Measurements from ENCODE around the gene TPST2. TPM values are rescaled to one million over a fixed set of nuclear protein-coding genes. Genes with fewer than 3 reads are reported as not detected.

Gene TPST2
- total and polyA plus RNA-seq, 10 of the 15 experiments (the other 5 are each of a cell fraction or from before 2014, with no cell fraction given), result 6.3 to 33.7 (median 28.4) TPM

- TF ChIP-seq CTCF (IDR thresholded peaks at IDR 0.05 in 2 of 3, conservative IDR thresholded peaks at IDR 0.05 in 1 of 3; ENCODE audit: control insufficient read depth in 2 of 3, extremely low read depth in 1 of 3, insufficient read depth in 1 of 3, low read depth in 3 of 3, low read length in 3 of 3), result no peak
- TF ChIP-seq NFIC (IDR thresholded peaks at IDR 0.05; ENCODE audit: low read depth, low read length), result no peak
- peak; percentile 58 to 93 for TF ChIP-seq SRF (IDR thresholded peaks at IDR 0.05; ENCODE audit: low read depth in 2 of 2, low read length in 2 of 2)
- TF ChIP-seq MLLT1 (IDR thresholded peaks at IDR 0.05), result no peak
- no peak for TF ChIP-seq FOS (IDR thresholded peaks at IDR 0.05; ENCODE audit: borderline replicate concordance, extremely low read depth, insufficient read length)
- TF ChIP-seq SKIL (IDR thresholded peaks at IDR 0.05; ENCODE audit: low read depth, poor library complexity, severe bottlenecking), result no peak
- TF ChIP-seq, protein P1, sequence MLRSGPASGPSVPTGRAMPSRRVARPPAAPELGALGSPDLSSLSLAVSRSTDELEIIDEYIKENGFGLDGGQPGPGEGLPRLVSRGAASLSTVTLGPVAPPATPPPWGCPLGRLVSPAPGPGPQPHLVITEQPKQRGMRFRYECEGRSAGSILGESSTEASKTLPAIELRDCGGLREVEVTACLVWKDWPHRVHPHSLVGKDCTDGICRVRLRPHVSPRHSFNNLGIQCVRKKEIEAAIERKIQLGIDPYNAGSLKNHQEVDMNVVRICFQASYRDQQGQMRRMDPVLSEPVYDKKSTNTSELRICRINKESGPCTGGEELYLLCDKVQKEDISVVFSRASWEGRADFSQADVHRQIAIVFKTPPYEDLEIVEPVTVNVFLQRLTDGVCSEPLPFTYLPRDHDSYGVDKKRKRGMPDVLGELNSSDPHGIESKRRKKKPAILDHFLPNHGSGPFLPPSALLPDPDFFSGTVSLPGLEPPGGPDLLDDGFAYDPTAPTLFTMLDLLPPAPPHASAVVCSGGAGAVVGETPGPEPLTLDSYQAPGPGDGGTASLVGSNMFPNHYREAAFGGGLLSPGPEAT (IDR thresholded peaks at IDR 0.05; ENCODE audit: low read depth), result peak; percentile 52
- peak; percentile 72; the same call in 1 of the 2 replicates for TF ChIP-seq ZNF217 (IDR thresholded peaks at IDR 0.05)
- no peak for TF ChIP-seq CEBPB (IDR thresholded peaks at IDR 0.05; ENCODE audit: borderline replicate concordance in 1 of 2, low read depth in 2 of 2, low read length in 2 of 2)
- TF ChIP-seq MXI1 (IDR thresholded peaks at IDR 0.05; ENCODE audit: low read depth, low read length), result peak; percentile 84; the same call in 1 of the 2 replicates
- TF ChIP-seq ZNF24 (IDR thresholded peaks at IDR 0.05), result no peak
- peak; percentile 66; the same call in 1 of the 2 replicates for TF ChIP-seq HDGF (IDR thresholded peaks at IDR 0.05)
- TF ChIP-seq NFYB (IDR thresholded peaks at IDR 0.05; ENCODE audit: insufficient read depth, low read depth, low read length), result no peak
- TF ChIP-seq HDAC6 (IDR thresholded peaks at IDR 0.05; ENCODE audit: unreplicated experiment), result no peak
- peak; percentile 75 for TF ChIP-seq SP1 (IDR thresholded peaks at IDR 0.05; ENCODE audit: low read depth, low read length)
- TF ChIP-seq YY1 (IDR thresholded peaks at IDR 0.05; ENCODE audit: low read depth, low read length), result peak; percentile 99
- peak; percentile 73 for TF ChIP-seq KLF5 (IDR thresholded peaks at IDR 0.05; ENCODE audit: partially characterized antibody)
- 0 out of 2 replicates have a peak, but pooled peaks have one; percentile 15 for TF ChIP-seq MTA2 (IDR thresholded peaks at IDR 0.05; ENCODE audit: low read depth)
- TF ChIP-seq EED (IDR thresholded peaks at IDR 0.05; ENCODE audit: low read depth), result peak; percentile 45; the same call in 1 of the 2 replicates
- 0 out of 2 replicates have a peak, but pooled peaks have one; percentile 8 for TF ChIP-seq RCOR1 (conservative IDR thresholded peaks at IDR 0.05; ENCODE audit: low read depth, low read length)
- TF ChIP-seq PML (IDR thresholded peaks at IDR 0.05; ENCODE audit: low read length), result peak; percentile 52; the same call in 1 of the 2 replicates
- TF ChIP-seq NR2C1 (IDR thresholded peaks at IDR 0.05), result peak; percentile 85
These were observed 106.2 kb downstream of the TPST2 start, which contains the start of the genes HPS4 and SRRD (continued) for GRCh38 chr22:26483439-26484359.
